ENCODE results near the gene ETV5. TPM values are rescaled to one million over a fixed set of nuclear protein-coding genes. Genes with fewer than 3 reads are reported as not detected.

The ETV5 gene
- total RNA-seq, 4 donors from 2014 or later, result 9.8 to 18.3 (median 12.2) TPM

GRCh38 chr3:186097317-186097662 is 11.6 kb downstream of the ETV5 start:
- Histone ChIP-seq H3K36me3 (no peaks in the 10 kb centered on the region), H3K9me3 (no peaks in the 10 kb centered on the region), H3K27ac (no peak overlapping the region), H3K4me1 (peaks cover 0 to 47% (median 25%) of the 10 kb centered on the region in 4 donors), H3K27me3 (no peaks in the 10 kb centered on the region), H3K4me3 (peak overlapping the region in 2 of 4 donors; percentile 1 to 35)
- TF ChIP-seq POLR2A (IDR thresholded peaks at IDR 0.05), result no peak
- no peak for TF ChIP-seq EP300 (IDR thresholded peaks at IDR 0.05)
- no peak for TF ChIP-seq CTCF (IDR thresholded peaks at IDR 0.05)
- DNase-seq (ENCODE audit: low spot score in 2 of 2), result no peak
- WGBS, 2 donors, result 28 to 31% methylated on average over 4 of the region's 4 CpGs

DNA sequence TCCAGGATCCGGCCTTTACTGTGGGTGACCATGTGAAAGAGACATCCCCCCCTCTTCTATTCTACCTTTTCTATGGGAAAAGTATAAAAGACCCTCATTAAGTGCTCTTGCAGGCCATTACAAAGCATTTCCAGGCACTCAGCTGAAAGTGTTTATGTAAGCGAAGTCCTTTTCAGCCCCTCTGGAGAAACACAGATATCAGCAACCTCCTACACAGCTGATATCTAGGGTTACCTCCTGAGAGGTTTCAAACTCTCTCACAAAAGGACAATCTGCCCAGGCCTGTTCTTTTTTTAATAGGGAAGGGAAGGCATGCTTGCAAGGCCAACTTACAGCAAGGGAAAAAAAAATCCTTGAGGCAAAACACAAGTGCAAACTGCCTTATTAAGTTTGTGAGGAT is 12.6 kb downstream of the ETV5 start:
- 89 to 90% methylated on average over 2 of the region's 2 CpGs for WGBS, 2 donors
- Histone ChIP-seq H3K4me1 (peaks cover 0 to 51% (median 25%) of the 10 kb centered on the region in 4 donors), H3K27ac (no peak overlapping the region), H3K9me3 (no peaks in the 10 kb centered on the region), H3K27me3 (no peaks in the 10 kb centered on the region), H3K4me3 (no peak overlapping the region), H3K36me3 (no peaks in the 10 kb centered on the region)
- no peak for DNase-seq (ENCODE audit: low spot score in 2 of 2)
- TF ChIP-seq POLR2A (IDR thresholded peaks at IDR 0.05) (no peak), EP300 (IDR thresholded peaks at IDR 0.05) (no peak), CTCF (IDR thresholded peaks at IDR 0.05) (no peak)

DNA sequence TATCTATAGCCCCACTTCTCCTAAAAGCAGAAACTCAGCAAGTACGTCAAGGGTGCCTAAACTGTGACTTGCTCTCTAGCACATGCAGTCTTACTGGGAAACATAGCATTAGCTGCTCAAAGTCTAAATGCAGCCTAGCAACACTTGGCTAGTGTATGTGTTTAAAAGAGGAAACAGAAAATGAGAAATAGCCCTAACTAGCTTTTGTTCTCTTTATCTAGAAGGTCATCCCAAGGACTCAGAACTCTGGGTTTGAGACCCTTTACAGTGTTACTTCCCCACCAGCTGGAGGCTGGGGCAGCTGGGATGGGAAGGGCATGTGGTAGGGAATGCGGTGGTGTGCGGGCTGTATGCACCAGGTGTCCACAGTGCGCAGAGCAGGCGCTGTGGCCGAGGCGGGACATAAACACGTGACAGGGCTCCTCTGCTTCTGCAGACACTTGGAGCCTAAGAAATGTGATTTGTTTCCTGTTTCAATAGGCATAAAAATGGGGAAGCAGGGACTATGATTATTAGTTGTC is 13.3 kb downstream of the ETV5 start:
- WGBS, 2 donors, result 84 to 85% methylated on average over 8 of the region's 8 CpGs
- Histone ChIP-seq H3K9me3 (no peaks in the 10 kb centered on the region), H3K27ac (no peak overlapping the region), H3K36me3 (no peaks in the 10 kb centered on the region), H3K4me1 (peaks cover 0 to 51% (median 25%) of the 10 kb centered on the region in 4 donors), H3K27me3 (no peaks in the 10 kb centered on the region), H3K4me3 (no peak overlapping the region)
- no peak for DNase-seq (ENCODE audit: low spot score in 2 of 2)
- TF ChIP-seq EP300 (IDR thresholded peaks at IDR 0.05) (peak in 1 of 2 donors; percentile 36), POLR2A (IDR thresholded peaks at IDR 0.05) (no peak), CTCF (IDR thresholded peaks at IDR 0.05) (no peak)

GRCh38 chr3:186094696-186095425 is 14.0 kb downstream of the ETV5 start:
- H3K27ac ChIP-seq, result peak overlapping the region in 1 of 4 donors; percentile 49
- no peak for TF ChIP-seq CTCF (IDR thresholded peaks at IDR 0.05)
- no peak for TF ChIP-seq EP300 (IDR thresholded peaks at IDR 0.05)
- TF ChIP-seq POLR2A (IDR thresholded peaks at IDR 0.05), result no peak
- no peak overlapping the region for H3K4me3 ChIP-seq
- no peak for DNase-seq (ENCODE audit: low spot score in 2 of 2)
- no peaks in the 10 kb centered on the region for H3K27me3 ChIP-seq
- no peaks in the 10 kb centered on the region for H3K36me3 ChIP-seq
- peaks cover 0 to 51% (median 25%) of the 10 kb centered on the region in 4 donors for H3K4me1 ChIP-seq
- H3K9me3 ChIP-seq, result no peaks in the 10 kb centered on the region
- 67% methylated on average over 7 of the region's 7 CpGs for WGBS, 2 donors

GRCh38 chr3:186094271-186094670 is 14.6 kb downstream of the ETV5 start:
- Histone ChIP-seq H3K4me1 (peaks cover 0 to 49% (median 24%) of the 10 kb centered on the region in 4 donors), H3K27ac (peak overlapping the region in 1 of 4 donors; percentile 49), H3K27me3 (no peaks in the 10 kb centered on the region), H3K36me3 (no peaks in the 10 kb centered on the region), H3K4me3 (no peak overlapping the region), H3K9me3 (no peaks in the 10 kb centered on the region)
- WGBS, 2 donors, result 43 to 54% methylated on average over 5 of the region's 5 CpGs
- DNase-seq (ENCODE audit: low spot score in 2 of 2), result no peak
- TF ChIP-seq POLR2A (IDR thresholded peaks at IDR 0.05) (no peak), EP300 (IDR thresholded peaks at IDR 0.05) (no peak), CTCF (IDR thresholded peaks at IDR 0.05) (no peak)

Measured in tibial nerve (tissue), 4 donors.